DMS114 treated with DMSO at 0.1 percent for 48 hours (cell line): Measurements from ENCODE around the gene TRIM7.
"Not testable (repeated sequence)": the region's sequence is repeated elsewhere in the genome, so short reads cannot be mapped to it uniquely, and the experiment has no call there.

Experiments used
- DNase-seq: peaks from one replicate; lab custom pipeline; 2025; ENCODE audit not compliant: unreplicated experiment; lab: John Stamatoyannopoulos, UW

Gene TRIM7

GRCh38 chr5:181156758-181157157 lies 48.2 kb downstream of the TRIM7 start:
- DNase-seq: no peak

GRCh38 chr5:181153814-181154213 lies 51.2 kb downstream of the TRIM7 start:
- no peak for DNase-seq

- no peak for DNase-seq
These were observed 52.6 kb downstream of the TRIM7 start for GRCh38 chr5:181152406-181152805.

DNA sequence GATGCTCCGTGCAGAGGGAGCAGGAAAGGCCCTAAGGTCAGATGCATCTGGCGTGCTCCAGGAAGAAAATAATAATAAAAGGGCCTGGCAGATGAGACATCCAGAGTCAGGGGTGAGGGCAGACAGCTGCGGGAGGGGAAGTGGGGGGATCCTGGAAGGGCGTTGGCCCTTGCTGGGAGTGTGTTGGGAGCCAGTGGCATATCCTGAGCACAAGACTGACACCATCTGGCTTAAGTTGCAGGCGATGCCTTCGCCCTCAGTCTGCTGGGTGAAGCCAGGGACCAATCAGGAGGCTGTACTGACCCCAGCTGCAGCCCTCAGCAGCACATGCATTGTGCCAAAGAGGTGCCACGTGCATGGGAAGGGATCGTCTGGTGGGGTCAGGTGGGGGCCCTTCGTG lies 53.9 kb downstream of the TRIM7 start:
- DNase-seq: no peak

DNA sequence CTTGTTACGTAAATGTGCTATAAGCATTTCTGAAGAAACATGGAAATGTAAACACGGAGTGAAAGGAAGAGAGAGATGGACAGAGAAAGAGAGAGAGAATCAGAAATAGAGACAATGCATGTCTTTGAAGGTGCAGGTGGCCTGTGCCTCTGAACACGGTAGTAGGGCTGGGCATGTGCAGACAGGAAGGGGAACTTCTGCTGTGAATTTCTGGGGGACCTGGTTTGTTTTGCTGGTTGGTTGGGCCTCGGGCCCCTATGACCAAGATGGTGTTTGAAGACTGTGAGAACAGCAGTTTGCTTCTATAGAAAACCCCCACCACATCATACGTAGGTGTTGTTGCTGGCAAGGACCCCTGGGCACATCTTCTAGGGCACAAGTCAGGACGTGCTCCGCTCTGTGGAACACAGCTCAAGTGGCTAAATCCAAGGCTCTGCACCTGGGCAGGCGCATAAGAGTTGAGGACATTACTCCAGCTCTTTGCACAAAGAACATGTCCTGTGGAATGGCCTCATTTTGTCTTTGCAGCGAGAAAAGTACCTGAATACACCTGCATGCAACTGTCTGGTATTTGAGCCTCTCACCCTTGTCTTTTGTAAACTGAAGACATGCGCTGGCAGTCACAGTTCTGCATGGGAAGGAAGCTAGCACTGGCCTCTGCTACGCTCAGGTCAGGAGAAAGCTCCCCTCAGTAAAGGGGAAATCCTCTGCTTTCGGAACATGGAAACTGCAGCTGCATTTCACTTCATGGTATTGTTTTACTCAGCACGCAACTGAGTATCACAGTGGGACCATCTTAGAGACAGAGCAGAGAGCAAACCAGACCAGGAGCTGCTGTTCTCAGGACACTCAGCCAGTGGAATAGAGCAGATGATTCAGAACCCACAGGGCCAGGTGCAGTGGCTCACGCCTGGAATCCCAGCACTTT lies 54.9 kb downstream of the TRIM7 start:
- no peak for DNase-seq

DNA sequence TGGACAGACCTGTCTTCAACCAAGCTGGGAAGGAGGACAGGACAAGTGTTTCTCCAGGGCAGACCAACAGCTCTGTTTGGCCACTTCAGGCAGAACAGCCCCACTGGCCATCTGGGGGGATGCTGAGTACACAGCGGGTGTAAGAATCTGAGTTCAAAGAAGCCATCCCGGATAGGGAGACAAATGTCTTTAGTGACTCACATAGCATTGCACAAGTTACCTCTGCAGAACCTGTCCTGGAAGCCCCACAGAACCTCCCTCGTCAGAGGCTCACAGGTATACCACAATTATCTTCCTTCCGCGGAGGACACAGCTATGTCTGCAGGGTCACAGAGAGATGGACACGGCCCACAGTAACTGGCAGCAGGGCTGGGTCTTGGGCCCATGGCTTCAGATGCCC lies 55.6 kb downstream of the TRIM7 start:
- DNase-seq: no peak

GRCh38 chr5:181146927-181147636 lies 57.9 kb downstream of the TRIM7 start, which contains the start of gene OR2V2:
TSS of gene OR2V2 (plus strand) at chr5:181147586. CDS start at chr5:181154943, 7,357 bp downstream.
- not testable (repeated sequence) for DNase-seq

- no peak for DNase-seq
These were observed 59.9 kb downstream of the TRIM7 start for GRCh38 chr5:181145133-181145532.
